NCI-H510A treated with DMSO at 0.1 percent for 48 hours (cell line): Measurements from ENCODE around the gene RPH3AL.
"Not testable (repeated sequence)": the region's sequence is repeated elsewhere in the genome, so short reads cannot be mapped to it uniquely, and the experiment has no call there.

Experiments used
- DNase-seq: peaks from one replicate; lab custom pipeline; 2025; lab: John Stamatoyannopoulos, UW

The RPH3AL gene

GRCh38 chr17:178292-179065, 174.1 kb downstream of the RPH3AL start:
- DNase-seq = no peak

- DNase-seq = no peak
Measured at GRCh38 chr17:177762-178161, 174.8 kb downstream of the RPH3AL start.

- no peak for DNase-seq
Measured at GRCh38 chr17:177155-177554, 175.5 kb downstream of the RPH3AL start.

- no peak for DNase-seq
Measured at GRCh38 chr17:173166-173911, 179.3 kb downstream of the RPH3AL start.

GRCh38 chr17:172401-172800, 180.2 kb downstream of the RPH3AL start:
- DNase-seq = no peak

- DNase-seq = no peak
Measured at GRCh38 chr17:171871-172270, 180.7 kb downstream of the RPH3AL start.

GRCh38 chr17:170130-170670, 182.4 kb downstream of the RPH3AL start:
- DNase-seq = no peak

GRCh38 chr17:168614-169013, 184.0 kb downstream of the RPH3AL start:
- DNase-seq = not testable (repeated sequence)

GRCh38 chr17:165939-166338, 186.7 kb downstream of the RPH3AL start:
- DNase-seq = no peak

GRCh38 chr17:164303-165235, 188.0 kb downstream of the RPH3AL start:
- no peak for DNase-seq

GRCh38 chr17:163514-164098, 189.0 kb downstream of the RPH3AL start:
- no peak for DNase-seq

GRCh38 chr17:162689-163088, 189.9 kb downstream of the RPH3AL start:
- DNase-seq = no peak
